Measurements from ENCODE around the gene NGLY1. TPM values are rescaled to one million over a fixed set of nuclear protein-coding genes. Genes with fewer than 3 reads are reported as not detected.

Gene NGLY1
- total RNA-seq, 4 donors from 2014 or later = 61.5 to 73.3 (median 68.6) TPM

- no peaks in the 10 kb centered on the region for H3K27me3 ChIP-seq
- intact Hi-C loops (cut with DNase I; ENCODE audit: low total_unique reads) = no loop called here
- ATAC-seq (no peak), DNase-seq (no peak)
- peaks cover 0 to 5% of the 10 kb centered on the region in 2 donors for H3K4me1 ChIP-seq
- H3K4me3 ChIP-seq = no peak overlapping the region
- no peak overlapping the region for H3K27ac ChIP-seq
- TF ChIP-seq CTCF (IDR thresholded peaks at IDR 0.05 in 4 of 5, conservative IDR thresholded peaks at IDR 0.05 in 1 of 5) = no peak
- TF ChIP-seq POLR2A (IDR thresholded peaks at IDR 0.05) = no peak
- H3K36me3 ChIP-seq = no peaks in the 10 kb centered on the region
- H3K9me3 ChIP-seq = no peaks in the 10 kb centered on the region
- in situ Hi-C loops (cut with MboI; ENCODE audit: low sequenced_read_pairs in 4 of 4) = no loop called here
Observed at GRCh38 chr3:25823314-25823713, 40.1 kb upstream of the NGLY1 start.

DNA sequence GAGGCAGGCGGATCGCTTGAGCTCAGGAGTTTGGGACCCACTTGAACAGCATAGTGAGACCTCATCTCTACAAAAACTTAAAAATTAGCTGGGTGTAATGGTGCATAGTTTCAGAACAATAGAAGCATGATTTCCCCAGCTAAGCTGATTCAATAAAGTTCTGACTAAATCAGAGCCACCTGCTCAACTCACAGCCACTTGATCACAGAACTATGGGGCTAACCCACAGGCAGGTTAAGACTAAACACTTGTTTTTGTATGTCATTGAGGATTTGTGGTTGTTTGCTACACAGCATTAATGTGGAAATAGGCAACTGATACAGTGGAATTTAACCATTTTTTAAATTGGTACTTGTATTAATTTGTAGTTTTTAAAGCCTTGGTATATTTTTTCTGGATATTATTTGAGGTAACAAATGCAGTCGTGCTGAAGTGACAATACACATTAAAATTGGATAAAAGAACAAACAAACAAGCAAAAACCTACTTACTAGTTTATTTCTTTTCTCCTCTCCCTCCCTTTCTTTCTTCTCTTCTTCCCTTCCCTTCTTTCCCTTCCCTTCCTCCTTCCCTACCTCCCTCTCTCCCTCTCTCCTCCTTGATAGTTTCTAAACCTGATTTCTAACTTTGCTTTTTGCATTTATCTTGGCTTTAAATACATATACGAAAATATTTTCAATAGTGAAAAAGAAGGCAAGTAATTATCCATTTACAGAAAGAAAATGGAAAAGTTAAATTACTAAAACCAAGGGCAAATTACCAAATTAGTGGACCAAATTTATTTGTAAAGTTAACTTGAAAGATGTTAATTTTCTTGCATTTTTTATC, 38.7 kb upstream of the NGLY1 start:
- no peak for ATAC-seq
- in situ Hi-C loops (cut with MboI; ENCODE audit: low sequenced_read_pairs in 4 of 4) (no loop called here), intact Hi-C loops (cut with DNase I; ENCODE audit: low total_unique reads) (no loop called here)
- H3K27ac ChIP-seq = no peak overlapping the region
- no peak for DNase-seq
- no peaks in the 10 kb centered on the region for H3K27me3 ChIP-seq
- H3K9me3 ChIP-seq = no peaks in the 10 kb centered on the region
- no peak for TF ChIP-seq POLR2A (IDR thresholded peaks at IDR 0.05)
- no peak overlapping the region for H3K4me3 ChIP-seq
- peaks cover 0 to 5% of the 10 kb centered on the region in 2 donors for H3K4me1 ChIP-seq
- H3K36me3 ChIP-seq = no peaks in the 10 kb centered on the region

GRCh38 chr3:25820816-25821486, 37.7 kb upstream of the NGLY1 start:
- in situ Hi-C loops (cut with MboI; ENCODE audit: low sequenced_read_pairs in 4 of 4) = no loop called here
- intact Hi-C loops (cut with DNase I; ENCODE audit: low total_unique reads) = no loop called here
- H3K36me3 ChIP-seq = no peaks in the 10 kb centered on the region
- DNase-seq (no peak), ATAC-seq (no peak)
- peaks cover 0 to 5% of the 10 kb centered on the region in 2 donors for H3K4me1 ChIP-seq
- H3K4me3 ChIP-seq = no peak overlapping the region
- TF ChIP-seq CTCF (IDR thresholded peaks at IDR 0.05 in 4 of 5, conservative IDR thresholded peaks at IDR 0.05 in 1 of 5) (no peak), POLR2A (IDR thresholded peaks at IDR 0.05) (no peak)
- H3K27me3 ChIP-seq = no peaks in the 10 kb centered on the region
- H3K27ac ChIP-seq = no peak overlapping the region
- no peaks in the 10 kb centered on the region for H3K9me3 ChIP-seq

DNA sequence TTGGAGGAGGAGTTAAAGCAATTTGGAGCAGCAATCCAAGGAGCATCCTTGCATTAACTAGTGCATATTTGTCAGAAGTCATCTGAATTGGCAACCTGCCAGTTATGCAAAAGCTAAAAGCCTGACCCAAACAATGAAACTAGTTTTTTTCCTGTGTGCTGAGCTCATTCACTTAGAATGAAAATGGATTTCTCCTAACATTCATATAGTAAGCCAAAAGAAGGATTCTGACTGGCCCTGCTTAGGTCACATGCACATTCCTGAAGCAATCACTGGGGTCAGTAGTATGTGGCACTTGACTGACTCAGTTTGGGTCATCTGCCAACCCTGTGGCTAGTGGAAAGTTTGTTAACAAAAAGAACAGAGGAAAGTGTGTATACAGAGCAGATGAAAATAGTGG, 37.1 kb upstream of the NGLY1 start:
- DNase-seq (no peak), ATAC-seq (peak in 1 of 2 donors; percentile 33)
- Histone ChIP-seq H3K27ac (no peak overlapping the region), H3K4me3 (no peak overlapping the region), H3K27me3 (no peaks in the 10 kb centered on the region), H3K4me1 (peaks cover 0 to 5% of the 10 kb centered on the region in 2 donors), H3K36me3 (no peaks in the 10 kb centered on the region), H3K9me3 (no peaks in the 10 kb centered on the region)
- intact Hi-C loops (cut with DNase I; ENCODE audit: low total_unique reads) (no loop called here), in situ Hi-C loops (cut with MboI; ENCODE audit: low sequenced_read_pairs in 4 of 4) (no loop called here)
- TF ChIP-seq POLR2A (IDR thresholded peaks at IDR 0.05) = no peak
- no peak for TF ChIP-seq CTCF (IDR thresholded peaks at IDR 0.05 in 4 of 5, conservative IDR thresholded peaks at IDR 0.05 in 1 of 5)

- Histone ChIP-seq H3K4me1 (peaks cover 0 to 5% of the 10 kb centered on the region in 2 donors), H3K9me3 (no peaks in the 10 kb centered on the region), H3K27ac (no peak overlapping the region), H3K27me3 (no peaks in the 10 kb centered on the region), H3K36me3 (no peaks in the 10 kb centered on the region), H3K4me3 (no peak overlapping the region)
- TF ChIP-seq POLR2A (IDR thresholded peaks at IDR 0.05) (no peak), CTCF (IDR thresholded peaks at IDR 0.05 in 4 of 5, conservative IDR thresholded peaks at IDR 0.05 in 1 of 5) (no peak)
- in situ Hi-C loops (cut with MboI; ENCODE audit: low sequenced_read_pairs in 4 of 4) (no loop called here), intact Hi-C loops (cut with DNase I; ENCODE audit: low total_unique reads) (no loop called here)
- DNase-seq = no peak
- ATAC-seq = no peak
Observed at GRCh38 chr3:25818335-25818734, 35.1 kb upstream of the NGLY1 start.

Measured in gastrocnemius medialis (tissue), 4 donors.